CD14-positive monocyte (primary cell): ENCODE measurements around the gene FRMD3. TPM values are rescaled to one million over a fixed set of nuclear protein-coding genes. Genes with fewer than 3 reads are reported as not detected.

Experiments
- DNase-seq, 3 donors: peaks; one replicate each; pipeline ENCODE4 v3.0.0-alpha.2; 2011 to 2022
- H2AFZ ChIP-seq: 2 replicates; pipeline ENCODE4 v1.6.0; 2012; ENCODE audit warnings: mild to moderate bottlenecking, low read depth, low read length, inconsistent platforms; ENCODE audit not compliant: insufficient read depth, poor library complexity, severe bottlenecking
- H3K27ac ChIP-seq, 2 donors: 1 replicate in 1 of 2; 2 replicates in 1 of 2; pipeline ENCODE4 v1.5.1; 2012 to 2013; ENCODE audit warnings: low read length in 2 of 2, control low read depth in 1 of 2, inconsistent platforms in 1 of 2, low read depth in 1 of 2, mild to moderate bottlenecking in 1 of 2
- H3K27me3 ChIP-seq, 2 donors: one replicate each; pipeline versions ENCODE4 v1.6.0 to v1.6.1; 2011 to 2013; ENCODE audit warnings: low read length in 2 of 2; ENCODE audit not compliant: control insufficient read depth in 2 of 2, insufficient read depth in 2 of 2
- H3K36me3 ChIP-seq, 2 donors: replicated peaks in 1 of 2; 1 replicate in 1 of 2; 2 replicates in 1 of 2; pipeline versions ENCODE4 v1.5.1 to v1.6.1; 2012 to 2013; ENCODE audit warnings: low read length in 2 of 2, control low read depth in 1 of 2, inconsistent platforms in 1 of 2, mild to moderate bottlenecking in 1 of 2; ENCODE audit not compliant: insufficient read depth in 2 of 2, control insufficient read depth in 1 of 2
- H3K4me1 ChIP-seq, 2 donors: 1 replicate in 1 of 2; 2 replicates in 1 of 2; pipeline versions ENCODE4 v1.5.1 to v1.6.1; 2012 to 2013; ENCODE audit warnings: low read length in 2 of 2, control low read depth in 1 of 2, inconsistent platforms in 1 of 2, mild to moderate bottlenecking in 1 of 2, moderate library complexity in 1 of 2; ENCODE audit not compliant: insufficient read depth in 2 of 2, control insufficient read depth in 1 of 2
- H3K4me2 ChIP-seq: replicated peaks from 2 replicates; pipeline ENCODE3; 2012; ENCODE audit warnings: low read length, moderate library complexity, mild to moderate bottlenecking; ENCODE audit not compliant: poor library complexity, severe bottlenecking; ENCODE audit errors: extremely low read depth
- H3K4me3 ChIP-seq, 3 experiments: fragments of 200-600 bp in 1 of 3; sonication (generic) in 1 of 3; replicated peaks in 1 of 3; 1 replicate in 2 of 3; 2 replicates in 1 of 3; pipeline ENCODE4 v1.5.1; 2011 to 2013; ENCODE audit warnings: low read length in 3 of 3, mild to moderate bottlenecking in 3 of 3, control low read depth in 2 of 3, low read depth in 2 of 3, inconsistent platforms in 1 of 3, moderate library complexity in 1 of 3
- H3K79me2 ChIP-seq: 2 replicates; pipeline ENCODE4 v1.6.0; 2012; ENCODE audit warnings: mild to moderate bottlenecking, control low read depth, inconsistent platforms, low read length, moderate library complexity; ENCODE audit not compliant: insufficient read depth
- H3K9ac ChIP-seq: 2 replicates; pipeline ENCODE4 v1.6.0; 2017; ENCODE audit warnings: low read length, mild to moderate bottlenecking; ENCODE audit not compliant: insufficient read depth, poor library complexity, severe bottlenecking
- H3K9me3 ChIP-seq, 2 donors: replicated peaks in 1 of 2; 1 replicate in 1 of 2; 2 replicates in 1 of 2; pipeline versions ENCODE4 v1.5.1 to v1.6.1; 2012 to 2013; ENCODE audit warnings: low read length in 2 of 2, control low read depth in 1 of 2; ENCODE audit not compliant: control insufficient read depth in 1 of 2, insufficient read depth in 1 of 2
- H4K20me1 ChIP-seq: 2 replicates; pipeline ENCODE4 v1.6.0; 2012; ENCODE audit warnings: mild to moderate bottlenecking, low read length, control low read depth, moderate library complexity; ENCODE audit not compliant: insufficient read depth
- H3K27ac Mint-ChIP-seq, 7 donors: one replicate each; pipeline ENCODE4 v1.8.0; 2020; ENCODE audit warnings: mild to moderate bottlenecking in 7 of 7, mixed read lengths in 7 of 7, moderate library complexity in 6 of 7, inconsistent platforms in 2 of 7
- H3K27me3 Mint-ChIP-seq, 3 donors: one replicate each; pipeline ENCODE4 v1.8.0; 2021 to 2022; ENCODE audit warnings: low read depth in 3 of 3, mild to moderate bottlenecking in 3 of 3, mixed read lengths in 3 of 3, moderate library complexity in 3 of 3, inconsistent platforms in 1 of 3
- H3K36me3 Mint-ChIP-seq, 2 donors: one replicate each; pipeline ENCODE4 v1.8.0; 2020; ENCODE audit warnings: mixed read lengths in 2 of 2, inconsistent platforms in 1 of 2, mild to moderate bottlenecking in 1 of 2
- H3K4me1 Mint-ChIP-seq: one replicate; pipeline ENCODE4 v1.8.0; 2020; ENCODE audit warnings: mild to moderate bottlenecking, mixed read lengths
- H3K4me3 Mint-ChIP-seq, 2 donors: one replicate each; pipeline ENCODE4 v1.8.0; 2020; ENCODE audit warnings: mild to moderate bottlenecking in 2 of 2, mixed read lengths in 2 of 2, moderate library complexity in 1 of 2
- H3K9me3 Mint-ChIP-seq, 7 donors: one replicate each; pipeline ENCODE4 v1.8.0; 2020 to 2022; ENCODE audit warnings: mixed read lengths in 7 of 7, mild to moderate bottlenecking in 6 of 7, moderate library complexity in 6 of 7, inconsistent platforms in 2 of 7
- CTCF ChIP-seq: fragments of 200-600 bp; IDR thresholded peaks from one replicate; pipeline ENCODE4 v1.8.0; 2022; ENCODE audit warnings: antibody characterized with exemption, mild to moderate bottlenecking
- WGBS: methylation state at CpG from one replicate; pipeline ENCODE4 v1.1.5; 2013; ENCODE audit warnings: missing lambda C conversion rate; ENCODE audit not compliant: insufficient coverage; 5-methylcytosine and 5-hydroxymethylcytosine counted together
- intact Hi-C, 2 donors: fragments of 100-400 bp; cut with micrococcal nuclease; formaldehyde crosslinking; loops; one replicate each; pipeline versions ENCODE4 v1.15.0 to v1.15.1; 2023
- polyA plus RNA-seq, 3 donors: library from polyadenylated mRNA; depleted of rRNA in 1 of 3; unstranded in 2 of 3; stranded (reverse) in 1 of 3; fragments of 300-500 nt in 2 of 3; fragments of >200 nt in 1 of 3; fragmentation: Illumina TruSeq in 2 of 3; gene quantifications; 1 replicate in 2 of 3; 2 replicates in 1 of 3; pipeline ENCODE4 v1.2.3, GENCODE V29; 2012 to 2021

The FRMD3 gene
- polyA plus RNA-seq, 3 donors: 2.8 to 9.8 (median 4.2) TPM

GRCh38 chr9:83425240-83425639, 113.0 kb downstream of the FRMD3 start:
- 100% methylated on average over 1 of the region's 4 CpGs for whole genome bisulfite sequencing
- H3K4me3 Mint-ChIP-seq: no peak overlapping the region
- Histone ChIP-seq H3K27me3 (no peaks in the 10 kb centered on the region), H3K36me3 (no peaks in the 10 kb centered on the region), H3K4me3 (no peak overlapping the region), H3K4me2 (no peak overlapping the region), H3K79me2 (no peaks in the 10 kb centered on the region), H4K20me1 (no peaks in the 10 kb centered on the region), H3K9ac (no peak overlapping the region), H3K9me3 (no peaks in the 10 kb centered on the region), H2AFZ (no peak overlapping the region), H3K4me1 (peaks cover 9 to 13% of the 10 kb centered on the region in 2 donors), H3K27ac (no peak overlapping the region)
- H3K4me1 Mint-ChIP-seq: peaks cover 27% of the 10 kb centered on the region
- no peak for TF ChIP-seq CTCF
- peaks cover 0 to 3% (median 1%) of the 10 kb centered on the region in 7 donors for H3K9me3 Mint-ChIP-seq
- H3K27me3 Mint-ChIP-seq: peaks cover 0 to 2% (median 0%) of the 10 kb centered on the region in 3 donors
- H3K36me3 Mint-ChIP-seq: peaks cover 0 to 3% of the 10 kb centered on the region in 2 donors
- intact Hi-C loops: no loop called here
- no peak overlapping the region for H3K27ac Mint-ChIP-seq
- DNase-seq: no peak

- H2AFZ ChIP-seq: no peak overlapping the region
- Mint-ChIP-seq H3K27me3 (peaks cover 0 to 2% (median 0%) of the 10 kb centered on the region in 3 donors), H3K9me3 (peaks cover 0 to 3% (median 0%) of the 10 kb centered on the region in 7 donors), H3K4me1 (peaks cover 27% of the 10 kb centered on the region), H3K36me3 (peaks cover 0 to 3% of the 10 kb centered on the region in 2 donors), H3K27ac (no peak overlapping the region), H3K4me3 (no peak overlapping the region)
- DNase-seq: no peak
- 100% methylated on average over 1 of the region's 2 CpGs for WGBS
- H3K4me1 ChIP-seq: peaks cover 9 to 13% of the 10 kb centered on the region in 2 donors
- H3K4me2 ChIP-seq: no peak overlapping the region
- no peak overlapping the region for H3K4me3 ChIP-seq
- no peaks in the 10 kb centered on the region for H4K20me1 ChIP-seq
- no peak overlapping the region for H3K9ac ChIP-seq
- H3K27me3 ChIP-seq: no peaks in the 10 kb centered on the region
- no peaks in the 10 kb centered on the region for H3K9me3 ChIP-seq
- TF ChIP-seq CTCF: no peak
- no peaks in the 10 kb centered on the region for H3K36me3 ChIP-seq
- intact Hi-C loops: no loop called here
- no peak overlapping the region for H3K27ac ChIP-seq
- H3K79me2 ChIP-seq: no peaks in the 10 kb centered on the region
Measured at GRCh38 chr9:83424831-83425230, 113.4 kb downstream of the FRMD3 start.
